ENCODE results near the gene EMP2. TPM values are rescaled to one million over a fixed set of nuclear protein-coding genes. Genes with fewer than 3 reads are reported as not detected.

Gene EMP2
- total RNA-seq, 1 experiment from 2014 or later = 14.4 TPM

- Histone ChIP-seq H3K23ac (ENCODE audit: insufficient read length, low read depth, low read length) (no peak overlapping the region), H4K5ac (ENCODE audit: insufficient read length, low read depth, low read length) (no peak overlapping the region), H3K9ac (ENCODE audit: extremely low read depth, insufficient read length, low read length) (no peak overlapping the region), H3K18ac (ENCODE audit: insufficient read length, low read depth, low read length) (no peak overlapping the region), H3K14ac (ENCODE audit: insufficient read depth, low read length) (no peak overlapping the region), H2AK5ac (ENCODE audit: insufficient read length, low read length) (no peak overlapping the region), H2BK12ac (ENCODE audit: insufficient read length, low read depth, low read length) (no peak overlapping the region), H4K8ac (replicated peaks; ENCODE audit: insufficient read length, low read depth, low read length) (no peak overlapping the region), H3K27ac (ENCODE audit: insufficient read length, low read depth, low read length) (no peak overlapping the region), H3K23me2 (ENCODE audit: insufficient read length, low read depth, low read length, poor library complexity, severe bottlenecking) (no peaks in the 10 kb centered on the region), H3K56ac (ENCODE audit: insufficient read length, low read depth, low read length) (no peak overlapping the region), H2AFZ (ENCODE audit: low read length) (no peak overlapping the region), H2BK15ac (ENCODE audit: low read depth, low read length) (no peak overlapping the region), H3K4ac (ENCODE audit: low read depth, low read length) (no peak overlapping the region), H3K9me3 (ENCODE audit: control insufficient read depth, low read depth, low read length) (no peaks in the 10 kb centered on the region), H4K20me1 (ENCODE audit: control insufficient read depth, insufficient read depth, insufficient read length) (no peaks in the 10 kb centered on the region), H3K4me1 (ENCODE audit: insufficient read depth, low read length) (peaks cover 9% of the 10 kb centered on the region; the same call in 1 of the 2 replicates), H3K79me2 (ENCODE audit: insufficient read depth, low read length) (no peaks in the 10 kb centered on the region), H2BK120ac (ENCODE audit: low read depth, low read length, poor library complexity, severe bottlenecking) (peak overlapping the region; percentile 69), H4K91ac (ENCODE audit: insufficient read length, low read depth, low read length) (no peak overlapping the region), H3K79me1 (ENCODE audit: insufficient read depth, low read depth, low read length, poor library complexity, severe bottlenecking) (no peaks in the 10 kb centered on the region), H3K27me3 (ENCODE audit: insufficient read depth, low read length) (no peaks in the 10 kb centered on the region), H3K4me2 (ENCODE audit: insufficient read depth, insufficient read length, low read length) (no peak overlapping the region), H2BK5ac (ENCODE audit: insufficient read length, low read length) (no peak overlapping the region), H3T11ph (ENCODE audit: low read length) (no peak overlapping the region), H2BK20ac (ENCODE audit: low read depth, low read length, poor library complexity, severe bottlenecking) (no peak overlapping the region)
- H3K4me3 Mint-ChIP-seq = no peak overlapping the region
- H3K36me3 Mint-ChIP-seq (ENCODE audit: insufficient read depth in 1 of 3, low read depth in 3 of 3) = peaks cover 6 to 20% (median 12%) of the 10 kb centered on the region in 3 experiments
- WGBS (ENCODE audit: extremely low coverage, insufficient read length, low lambda C conversion rate) = no CpG with 5 or more reads among the region's 6 CpGs
- no peaks in the 10 kb centered on the region for H3K27me3 Mint-ChIP-seq (ENCODE audit: low read depth)
- peaks cover 32 to 41% of the 10 kb centered on the region in 2 experiments for H3K4me1 Mint-ChIP-seq
- no peak overlapping the region for H3K27ac Mint-ChIP-seq
- peaks cover 19 to 24% of the 10 kb centered on the region in 2 experiments for H3K9me3 Mint-ChIP-seq
- TF ChIP-seq, protein P1, sequence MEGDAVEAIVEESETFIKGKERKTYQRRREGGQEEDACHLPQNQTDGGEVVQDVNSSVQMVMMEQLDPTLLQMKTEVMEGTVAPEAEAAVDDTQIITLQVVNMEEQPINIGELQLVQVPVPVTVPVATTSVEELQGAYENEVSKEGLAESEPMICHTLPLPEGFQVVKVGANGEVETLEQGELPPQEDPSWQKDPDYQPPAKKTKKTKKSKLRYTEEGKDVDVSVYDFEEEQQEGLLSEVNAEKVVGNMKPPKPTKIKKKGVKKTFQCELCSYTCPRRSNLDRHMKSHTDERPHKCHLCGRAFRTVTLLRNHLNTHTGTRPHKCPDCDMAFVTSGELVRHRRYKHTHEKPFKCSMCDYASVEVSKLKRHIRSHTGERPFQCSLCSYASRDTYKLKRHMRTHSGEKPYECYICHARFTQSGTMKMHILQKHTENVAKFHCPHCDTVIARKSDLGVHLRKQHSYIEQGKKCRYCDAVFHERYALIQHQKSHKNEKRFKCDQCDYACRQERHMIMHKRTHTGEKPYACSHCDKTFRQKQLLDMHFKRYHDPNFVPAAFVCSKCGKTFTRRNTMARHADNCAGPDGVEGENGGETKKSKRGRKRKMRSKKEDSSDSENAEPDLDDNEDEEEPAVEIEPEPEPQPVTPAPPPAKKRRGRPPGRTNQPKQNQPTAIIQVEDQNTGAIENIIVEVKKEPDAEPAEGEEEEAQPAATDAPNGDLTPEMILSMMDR (conservative IDR thresholded peaks at IDR 0.05) = no peak
- DNase-seq = no peak
Observed at GRCh38 chr16:10502776-10503175, 77.6 kb downstream of the EMP2 start.

Data from H9 (cell line).